GM23338 (cell line): ENCODE results near the gene KIAA1217. TPM values are rescaled to one million over a fixed set of nuclear protein-coding genes. Genes with fewer than 3 reads are reported as not detected.

ENCODE experiments used
- ATAC-seq: fragments of 200-7000 bp; cut with Tn5 transposase; 3 replicates; pipeline ENCODE4 v1.9.1; 2020
- DNase-seq: peaks from one replicate; pipeline ENCODE4 v3.0.0-alpha.2; 2015; ENCODE audit warnings: low spot score
- H2AFZ ChIP-seq: fragments of 200-600 bp; sonication (generic); 2 replicates; pipeline ENCODE4 v1.8.0; 2016; ENCODE audit warnings: antibody characterized with exemption, mild to moderate bottlenecking, moderate library complexity
- H3F3A ChIP-seq: fragments of 200-600 bp; sonication (generic); replicated peaks from 2 replicates; pipeline ENCODE4 v1.8.0; 2017; ENCODE audit warnings: antibody characterized with exemption, mixed run types, low read depth
- H3K27ac ChIP-seq: fragments of 200-600 bp; sonication (generic); 2 replicates; pipeline ENCODE4 v1.6.1; 2016; ENCODE audit warnings: low read depth
- H3K27me3 ChIP-seq: fragments of 200-600 bp; sonication (generic); 2 replicates; pipeline ENCODE4 v1.8.0; 2016; ENCODE audit warnings: mild to moderate bottlenecking, mixed run types, moderate library complexity; ENCODE audit not compliant: insufficient read depth
- H3K36me3 ChIP-seq: fragments of 200-600 bp; sonication (generic); 2 replicates; pipeline ENCODE4 v1.8.0; 2016; ENCODE audit warnings: mild to moderate bottlenecking; ENCODE audit not compliant: insufficient read depth
- H3K4me1 ChIP-seq: fragments of 200-600 bp; sonication (generic); 2 replicates; pipeline ENCODE4 v1.8.0; 2016; ENCODE audit warnings: mild to moderate bottlenecking, moderate library complexity; ENCODE audit not compliant: insufficient read depth
- H3K4me2 ChIP-seq: fragments of 200-600 bp; sonication (generic); 2 replicates; pipeline ENCODE4 v1.7.1; 2017; ENCODE audit warnings: mixed run types
- H3K4me3 ChIP-seq: fragments of 200-600 bp; sonication (generic); 2 replicates; pipeline ENCODE4 v1.6.1; 2016; ENCODE audit warnings: mixed run types
- H3K79me2 ChIP-seq: fragments of 200-600 bp; sonication (generic); replicated peaks from 2 replicates; pipeline ENCODE4 v1.8.0; 2017; ENCODE audit warnings: mild to moderate bottlenecking; ENCODE audit not compliant: insufficient read depth
- H3K9me2 ChIP-seq: fragments of 200-600 bp; sonication (generic); 2 replicates; pipeline ENCODE4 v1.8.0; 2017; ENCODE audit not compliant: insufficient read depth
- H4K20me1 ChIP-seq: fragments of 200-600 bp; sonication (generic); replicated peaks from 2 replicates; pipeline ENCODE4 v1.8.0; 2017; ENCODE audit warnings: mild to moderate bottlenecking; ENCODE audit not compliant: insufficient read depth
- H3K27ac Mint-ChIP-seq: 2 replicates; pipeline ENCODE4 v1.8.0; 2020; ENCODE audit warnings: inconsistent platforms, mild to moderate bottlenecking, moderate library complexity, mixed read lengths
- H3K27me3 Mint-ChIP-seq: 3 replicates; pipeline ENCODE4 v1.8.0; 2022; ENCODE audit warnings: low read depth, mild to moderate bottlenecking, moderate library complexity, mixed read lengths, inconsistent platforms; ENCODE audit not compliant: insufficient read depth, poor library complexity
- H3K36me3 Mint-ChIP-seq: 3 replicates; pipeline ENCODE4 v1.8.0; 2021; ENCODE audit warnings: low read depth, mild to moderate bottlenecking, inconsistent platforms, moderate library complexity, mixed read lengths
- H3K4me1 Mint-ChIP-seq: 3 replicates; pipeline ENCODE4 v1.8.0; 2020; ENCODE audit warnings: mild to moderate bottlenecking, inconsistent platforms, mixed read lengths
- H3K4me3 Mint-ChIP-seq: 3 replicates; pipeline ENCODE4 v1.8.0; 2021; ENCODE audit warnings: moderate library complexity, mild to moderate bottlenecking, inconsistent platforms, mixed read lengths
- H3K9me3 Mint-ChIP-seq: 3 replicates; pipeline ENCODE4 v1.8.0; 2020; ENCODE audit warnings: moderate library complexity, mild to moderate bottlenecking, inconsistent platforms, mixed read lengths
- CREB1 ChIP-seq: fragments of 250-450 bp; sonication (Bioruptor Pico); IDR thresholded peaks from 2 replicates; pipeline ENCODE4 v1.5.0; 2020; ENCODE audit warnings: low read depth, mild to moderate bottlenecking, moderate library complexity
- EZH2phosphoT487 ChIP-seq: fragments of 200-600 bp; sonication (generic); IDR thresholded peaks from one replicate; pipeline ENCODE4 v1.8.1; 2018; ENCODE audit warnings: antibody characterized with exemption; ENCODE audit not compliant: unreplicated experiment
- JUNB ChIP-seq: IDR thresholded peaks from one replicate; pipeline ENCODE4 v1.6.1; 2016; ENCODE audit warnings: antibody characterized with exemption; ENCODE audit not compliant: unreplicated experiment
- NANOG ChIP-seq: IDR thresholded peaks from 2 replicates; pipeline ENCODE4 v1.6.1; 2016; ENCODE audit warnings: antibody characterized with exemption, borderline replicate concordance
- POLR2AphosphoS5 ChIP-seq: IDR thresholded peaks from 2 replicates; pipeline ENCODE4 v1.6.1; 2016; ENCODE audit warnings: antibody characterized with exemption, low read depth
- ZNF331 ChIP-seq: fragments of 250-450 bp; sonication (Bioruptor Pico); IDR thresholded peaks from 2 replicates; pipeline ENCODE4 v1.5.0; 2020; ENCODE audit warnings: low read depth, mild to moderate bottlenecking, moderate library complexity
- ZNF462 ChIP-seq: fragments of 250-450 bp; sonication (Bioruptor Pico); IDR thresholded peaks from 2 replicates; pipeline ENCODE4 v1.5.0; 2020; ENCODE audit warnings: mild to moderate bottlenecking, moderate library complexity
- polyA plus RNA-seq: library from polyadenylated mRNA; unstranded; fragments of >200 nt; fragmentation: Nextera tagmentation; extraction: Ambion mirVana; gene quantifications from 2 replicates; pipeline ENCODE4 v1.2.1, GENCODE V29; 2016
- total RNA-seq: library from RNA; depleted of rRNA; stranded (reverse); fragments of >200 nt; shearing (Covaris generic); gene quantifications from 2 replicates; pipeline ENCODE4 v1.2.3, GENCODE V29; 2014
- TF ChIP-seq, protein P1 (sequence below): IDR thresholded peaks from one replicate; pipeline ENCODE4 v1.6.1; 2018; ENCODE audit warnings: antibody characterized with exemption; ENCODE audit not compliant: unreplicated experiment
- TF ChIP-seq, protein P2 (sequence below): IDR thresholded peaks from 2 replicates; pipeline ENCODE4 v1.6.1; 2016; ENCODE audit warnings: antibody characterized with exemption
- TF ChIP-seq, protein P3 (sequence below), 2 experiments: fragments of 200-600 bp in 1 of 2; sonication (generic) in 1 of 2; conservative IDR thresholded peaks; 2 replicates each; pipeline versions ENCODE4 v1.5.1 to v1.6.1; 2016 to 2017; ENCODE audit warnings: antibody characterized with exemption in 2 of 2, low read depth in 2 of 2, mild to moderate bottlenecking in 2 of 2, moderate library complexity in 1 of 2

KIAA1217 gene
- total and polyA plus RNA-seq, 2 experiments from 2014 or later: 6.4 to 9.1 TPM

- TF ChIP-seq, protein P1, sequence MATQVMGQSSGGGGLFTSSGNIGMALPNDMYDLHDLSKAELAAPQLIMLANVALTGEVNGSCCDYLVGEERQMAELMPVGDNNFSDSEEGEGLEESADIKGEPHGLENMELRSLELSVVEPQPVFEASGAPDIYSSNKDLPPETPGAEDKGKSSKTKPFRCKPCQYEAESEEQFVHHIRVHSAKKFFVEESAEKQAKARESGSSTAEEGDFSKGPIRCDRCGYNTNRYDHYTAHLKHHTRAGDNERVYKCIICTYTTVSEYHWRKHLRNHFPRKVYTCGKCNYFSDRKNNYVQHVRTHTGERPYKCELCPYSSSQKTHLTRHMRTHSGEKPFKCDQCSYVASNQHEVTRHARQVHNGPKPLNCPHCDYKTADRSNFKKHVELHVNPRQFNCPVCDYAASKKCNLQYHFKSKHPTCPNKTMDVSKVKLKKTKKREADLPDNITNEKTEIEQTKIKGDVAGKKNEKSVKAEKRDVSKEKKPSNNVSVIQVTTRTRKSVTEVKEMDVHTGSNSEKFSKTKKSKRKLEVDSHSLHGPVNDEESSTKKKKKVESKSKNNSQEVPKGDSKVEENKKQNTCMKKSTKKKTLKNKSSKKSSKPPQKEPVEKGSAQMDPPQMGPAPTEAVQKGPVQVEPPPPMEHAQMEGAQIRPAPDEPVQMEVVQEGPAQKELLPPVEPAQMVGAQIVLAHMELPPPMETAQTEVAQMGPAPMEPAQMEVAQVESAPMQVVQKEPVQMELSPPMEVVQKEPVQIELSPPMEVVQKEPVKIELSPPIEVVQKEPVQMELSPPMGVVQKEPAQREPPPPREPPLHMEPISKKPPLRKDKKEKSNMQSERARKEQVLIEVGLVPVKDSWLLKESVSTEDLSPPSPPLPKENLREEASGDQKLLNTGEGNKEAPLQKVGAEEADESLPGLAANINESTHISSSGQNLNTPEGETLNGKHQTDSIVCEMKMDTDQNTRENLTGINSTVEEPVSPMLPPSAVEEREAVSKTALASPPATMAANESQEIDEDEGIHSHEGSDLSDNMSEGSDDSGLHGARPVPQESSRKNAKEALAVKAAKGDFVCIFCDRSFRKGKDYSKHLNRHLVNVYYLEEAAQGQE: no peak
- TF ChIP-seq, protein P2, sequence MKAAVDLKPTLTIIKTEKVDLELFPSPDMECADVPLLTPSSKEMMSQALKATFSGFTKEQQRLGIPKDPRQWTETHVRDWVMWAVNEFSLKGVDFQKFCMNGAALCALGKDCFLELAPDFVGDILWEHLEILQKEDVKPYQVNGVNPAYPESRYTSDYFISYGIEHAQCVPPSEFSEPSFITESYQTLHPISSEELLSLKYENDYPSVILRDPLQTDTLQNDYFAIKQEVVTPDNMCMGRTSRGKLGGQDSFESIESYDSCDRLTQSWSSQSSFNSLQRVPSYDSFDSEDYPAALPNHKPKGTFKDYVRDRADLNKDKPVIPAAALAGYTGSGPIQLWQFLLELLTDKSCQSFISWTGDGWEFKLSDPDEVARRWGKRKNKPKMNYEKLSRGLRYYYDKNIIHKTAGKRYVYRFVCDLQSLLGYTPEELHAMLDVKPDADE: no peak
- no peak for TF ChIP-seq CREB1 (CRISPR knock-in tag)
Measured at GRCh38 chr10:24355056-24355688, 146.2 kb downstream of the KIAA1217 start (continued).

DNA sequence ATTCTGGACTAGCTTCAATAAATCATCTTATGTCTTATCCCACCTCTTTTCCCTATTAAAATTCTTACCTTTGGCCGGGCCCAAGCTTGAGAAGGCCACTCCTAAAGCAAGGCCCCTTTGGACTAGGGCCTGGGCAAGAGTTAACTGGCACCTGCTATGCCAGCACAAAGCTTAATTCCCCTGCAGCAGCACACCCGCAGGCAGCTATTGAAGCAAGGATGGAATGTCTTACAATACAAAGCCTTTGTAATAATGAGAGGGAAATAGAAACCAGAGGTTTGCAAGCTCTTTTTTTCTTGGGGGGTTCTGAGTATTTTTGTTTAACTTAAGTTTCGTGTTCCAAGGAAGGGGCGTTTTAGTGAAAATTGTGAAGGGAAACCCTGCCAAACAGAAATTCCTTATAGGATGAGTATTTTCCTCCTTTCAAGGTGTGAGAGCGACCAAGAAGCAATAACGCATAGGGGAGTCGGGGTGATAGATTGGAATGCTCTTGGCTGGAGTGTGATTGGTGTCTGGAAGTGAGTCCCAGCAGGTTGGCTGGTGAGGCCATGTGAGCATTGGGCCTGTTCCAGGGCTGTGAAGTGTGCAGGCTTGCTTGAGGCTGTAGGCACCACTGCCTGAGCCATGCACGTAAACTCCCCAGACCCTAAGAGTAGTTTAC, 148.5 kb downstream of the KIAA1217 start:
- Mint-ChIP-seq H3K27ac (no peak overlapping the region), H3K9me3 (no peaks in the 10 kb centered on the region), H3K4me1 (peaks cover 24% of the 10 kb centered on the region), H3K4me3 (no peak overlapping the region), H3K36me3 (no peaks in the 10 kb centered on the region), H3K27me3 (peaks cover 7% of the 10 kb centered on the region)
- no peaks in the 10 kb centered on the region for H3F3A ChIP-seq
- no peak overlapping the region for H3K4me3 ChIP-seq
- no peaks in the 10 kb centered on the region for H3K27me3 ChIP-seq
- peak; percentile 51 for DNase-seq
- H3K4me1 ChIP-seq: peaks cover 8% of the 10 kb centered on the region
- H3K4me2 ChIP-seq: 0 out of 2 replicates have a peak overlapping the region, but pooled peaks have one; percentile 28
- no peak overlapping the region for H3K27ac ChIP-seq
- TF ChIP-seq ZNF331: no peak
- peak; percentile 59 for TF ChIP-seq ZNF462 (CRISPR knock-in tag)
- TF ChIP-seq, protein P3, sequence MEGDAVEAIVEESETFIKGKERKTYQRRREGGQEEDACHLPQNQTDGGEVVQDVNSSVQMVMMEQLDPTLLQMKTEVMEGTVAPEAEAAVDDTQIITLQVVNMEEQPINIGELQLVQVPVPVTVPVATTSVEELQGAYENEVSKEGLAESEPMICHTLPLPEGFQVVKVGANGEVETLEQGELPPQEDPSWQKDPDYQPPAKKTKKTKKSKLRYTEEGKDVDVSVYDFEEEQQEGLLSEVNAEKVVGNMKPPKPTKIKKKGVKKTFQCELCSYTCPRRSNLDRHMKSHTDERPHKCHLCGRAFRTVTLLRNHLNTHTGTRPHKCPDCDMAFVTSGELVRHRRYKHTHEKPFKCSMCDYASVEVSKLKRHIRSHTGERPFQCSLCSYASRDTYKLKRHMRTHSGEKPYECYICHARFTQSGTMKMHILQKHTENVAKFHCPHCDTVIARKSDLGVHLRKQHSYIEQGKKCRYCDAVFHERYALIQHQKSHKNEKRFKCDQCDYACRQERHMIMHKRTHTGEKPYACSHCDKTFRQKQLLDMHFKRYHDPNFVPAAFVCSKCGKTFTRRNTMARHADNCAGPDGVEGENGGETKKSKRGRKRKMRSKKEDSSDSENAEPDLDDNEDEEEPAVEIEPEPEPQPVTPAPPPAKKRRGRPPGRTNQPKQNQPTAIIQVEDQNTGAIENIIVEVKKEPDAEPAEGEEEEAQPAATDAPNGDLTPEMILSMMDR (conservative IDR thresholded peaks at IDR 0.05; ENCODE audit: low read depth in 2 of 2): no peak
- no peak for TF ChIP-seq JUNB
- no peak for TF ChIP-seq EZH2phosphoT487
- no peak for TF ChIP-seq POLR2AphosphoS5
- TF ChIP-seq NANOG: no peak
- TF ChIP-seq CREB1 (CRISPR knock-in tag): no peak
- 0 out of 2 replicates have a peak, but pooled peaks cover 2% of the 10 kb centered on the region for H4K20me1 ChIP-seq
- H3K36me3 ChIP-seq: no peaks in the 10 kb centered on the region
- H2AFZ ChIP-seq: no peak overlapping the region
- H3K79me2 ChIP-seq: no peaks in the 10 kb centered on the region
- peak; percentile 91 for ATAC-seq
- H3K9me2 ChIP-seq: no peaks in the 10 kb centered on the region
